Hindlimb muscle (tissue), 1 donor: ENCODE data around the gene LRRC7. TPM values are rescaled to one million over a fixed set of nuclear protein-coding genes. Genes with fewer than 3 reads are reported as not detected.
A peak's percentile ranks its signal among the peaks of the same experiment; 100 is the strongest.

ENCODE experiments used
- DNase-seq: peaks from one replicate; pipeline ENCODE4 v3.0.0-alpha.2; 2013
- polyA plus RNA-seq: library from polyadenylated mRNA; unstranded; fragments of 120-200 nt; gene quantifications from one replicate; pipeline ENCODE4 v1.2.1, GENCODE V29; 2013; ENCODE audit not compliant: insufficient read length

Gene LRRC7
- polyA plus RNA-seq, 1 donor, result 18.9 TPM

DNA sequence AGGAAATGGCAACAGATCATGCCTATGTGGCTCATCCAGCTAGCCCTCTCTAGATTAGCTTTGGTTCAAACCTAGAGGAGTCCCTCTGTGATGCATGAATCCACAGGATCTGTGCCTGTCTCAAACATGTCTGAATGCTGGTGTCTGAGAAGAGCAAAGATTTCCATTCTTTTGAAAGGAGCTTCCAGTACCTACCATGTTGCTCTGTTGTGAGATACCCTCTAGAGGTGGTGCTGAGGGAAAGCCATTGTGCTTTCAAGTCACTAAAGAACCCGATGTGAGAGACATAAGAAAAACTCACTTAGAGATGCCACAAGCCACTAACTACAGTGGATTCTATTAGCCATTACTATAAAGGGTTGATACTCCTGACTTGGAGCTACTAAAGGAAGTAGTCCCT is 534.1 kb downstream of the LRRC7 start:
- no peak for DNase-seq

DNA sequence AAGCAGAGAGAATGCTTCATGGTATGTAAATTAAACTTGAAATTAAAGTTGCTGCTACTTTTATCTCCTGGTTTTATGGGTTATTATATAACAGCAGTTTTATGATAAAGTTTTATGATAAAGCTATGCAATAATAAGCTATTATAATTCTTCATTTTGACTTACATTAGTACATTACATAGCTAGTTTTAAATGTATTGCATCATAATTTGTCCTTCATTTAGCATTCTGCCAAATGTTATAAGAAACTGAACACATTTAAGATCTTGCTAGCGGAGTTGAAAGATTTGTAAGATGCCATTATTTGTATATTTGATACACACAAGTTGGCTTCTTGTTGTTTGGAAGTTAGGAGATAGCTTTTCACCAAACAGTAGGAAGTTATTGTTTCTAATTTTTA is 536.0 kb downstream of the LRRC7 start:
- no peak for DNase-seq

DNA sequence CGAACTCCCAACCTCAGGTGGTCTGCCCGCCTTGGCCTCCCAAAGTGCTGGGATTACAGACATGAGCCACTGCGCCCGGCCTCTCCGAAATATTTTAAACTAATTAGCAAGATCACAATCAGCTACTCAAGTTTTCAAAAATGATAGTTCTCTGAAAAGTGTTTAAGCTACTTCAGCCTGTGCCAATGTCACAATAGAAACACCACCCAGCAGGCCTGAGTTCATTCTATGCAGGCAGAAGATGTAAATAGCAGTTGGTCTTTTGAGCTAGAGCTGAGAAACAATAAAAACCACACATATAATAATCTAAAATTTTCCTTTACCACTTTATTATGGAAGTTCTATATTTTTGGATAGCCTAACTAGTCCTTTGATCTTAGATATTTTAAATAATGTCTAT is 541.5 kb downstream of the LRRC7 start:
- DNase-seq, result no peak

DNA sequence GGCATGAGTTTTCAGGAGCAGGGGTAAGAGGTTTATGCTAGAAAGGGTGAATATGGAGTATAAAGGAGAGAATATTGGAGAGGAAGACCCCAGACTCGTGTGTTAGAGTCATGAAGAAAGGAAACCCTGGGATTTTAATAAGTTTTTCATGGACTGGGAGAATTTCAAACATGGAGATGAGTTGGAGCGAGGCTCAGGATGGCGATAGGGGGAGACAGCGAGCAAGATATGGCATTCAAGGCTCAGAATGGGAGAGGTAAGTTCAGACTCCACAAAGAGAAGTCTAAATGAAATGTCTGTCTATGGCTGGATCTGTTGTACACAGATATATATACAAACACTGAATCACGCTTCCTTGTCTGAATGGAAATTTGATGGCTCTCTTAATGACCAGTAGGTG is 545.1 kb downstream of the LRRC7 start:
- DNase-seq, result no peak

DNA sequence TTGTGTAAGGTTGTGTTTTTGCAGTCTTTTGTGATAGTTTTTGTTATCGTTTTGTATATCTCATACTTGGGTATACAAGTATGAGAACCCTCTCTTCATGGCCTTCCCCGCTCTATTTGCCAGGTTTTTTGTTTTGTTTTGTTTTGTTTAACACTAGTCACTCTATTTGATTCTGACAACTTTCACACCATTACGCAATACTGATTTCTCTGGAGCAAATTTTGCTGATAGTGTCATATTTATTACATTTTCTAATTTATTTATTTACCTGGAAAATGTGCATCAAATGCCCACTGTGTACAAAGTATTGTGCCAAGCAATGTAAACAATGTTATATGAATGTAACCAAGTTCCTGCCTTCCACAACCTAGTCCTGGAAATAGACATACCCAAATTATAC is 547.6 kb downstream of the LRRC7 start:
- no peak for DNase-seq

DNA sequence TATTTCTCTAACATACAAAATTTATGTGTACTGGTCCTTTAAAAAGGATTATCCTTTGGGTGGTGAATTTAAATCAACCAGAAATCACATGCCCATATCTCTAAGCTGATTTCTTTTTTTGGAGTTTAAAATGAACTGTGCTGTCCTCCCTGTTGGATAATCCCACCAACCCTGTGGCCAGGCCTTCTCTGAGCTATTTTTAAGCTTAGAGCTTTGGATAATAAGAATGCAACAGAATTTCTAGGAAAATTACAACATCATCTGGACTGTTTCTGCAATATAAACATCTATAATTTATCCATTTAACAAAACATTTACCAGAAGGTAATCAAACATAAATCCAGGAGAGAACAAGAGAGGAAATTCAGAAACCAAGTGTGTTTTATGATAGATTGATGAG is 549.3 kb downstream of the LRRC7 start:
- peak; percentile 19 for DNase-seq

DNA sequence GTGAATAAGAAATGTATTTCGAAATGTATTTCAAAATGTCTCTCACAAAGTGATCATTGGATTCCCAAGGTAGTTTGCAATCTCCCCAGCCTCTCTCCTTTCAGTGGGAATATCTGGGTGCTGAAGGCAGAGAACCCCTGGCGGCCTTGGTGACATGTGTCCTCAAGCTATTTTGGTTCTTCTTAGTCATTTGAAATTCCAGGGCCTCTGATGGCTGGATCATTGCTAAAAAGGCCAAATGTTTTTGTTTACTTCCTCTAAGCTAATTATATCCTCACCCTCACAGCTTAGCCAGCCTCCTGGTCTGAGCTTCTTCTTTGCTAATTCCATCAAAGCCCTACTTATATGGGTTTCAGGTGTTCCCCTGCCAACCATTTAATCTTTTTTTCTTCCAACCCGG is 566.4 kb downstream of the LRRC7 start:
- DNase-seq, result no peak

DNA sequence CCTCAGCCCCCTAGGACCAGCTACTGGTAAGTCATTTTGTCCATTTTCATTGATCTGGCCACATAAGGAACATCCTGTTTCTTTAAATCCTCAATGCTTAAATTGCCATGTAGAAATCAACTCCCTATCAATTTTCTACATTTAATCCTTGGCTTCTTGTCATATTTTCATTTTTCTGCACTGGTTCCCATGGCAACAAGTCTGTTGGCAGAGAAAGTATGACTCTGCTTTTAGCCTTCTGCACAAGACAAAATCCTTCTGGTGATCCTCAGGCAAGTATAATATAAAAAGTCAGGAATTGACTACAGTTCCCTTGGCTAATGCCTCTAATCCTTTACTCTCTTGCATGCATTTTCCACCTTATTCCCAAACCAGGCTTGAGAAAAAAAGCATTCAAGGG is 572.6 kb downstream of the LRRC7 start:
- DNase-seq, result peak; percentile 86

DNA sequence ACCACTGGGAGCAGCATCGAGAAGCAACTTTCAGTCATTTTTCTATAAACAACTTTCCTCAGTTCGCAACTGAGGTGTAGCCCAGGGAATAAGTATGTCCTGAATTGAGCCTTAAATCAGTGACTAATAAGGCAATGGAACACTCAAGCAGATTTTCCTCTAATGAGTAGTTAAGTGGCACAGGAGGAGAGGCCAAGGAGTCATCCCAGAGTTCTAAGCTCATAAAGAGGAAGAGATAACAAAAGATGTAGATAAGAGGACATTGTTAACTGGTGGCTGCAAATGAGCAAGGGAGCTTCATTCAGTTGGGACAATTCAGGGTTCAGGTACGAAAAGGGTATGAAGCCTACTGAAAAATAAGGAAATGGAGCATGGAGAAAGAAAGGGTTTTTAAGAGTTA is 573.2 kb downstream of the LRRC7 start:
- DNase-seq, result no peak

DNA sequence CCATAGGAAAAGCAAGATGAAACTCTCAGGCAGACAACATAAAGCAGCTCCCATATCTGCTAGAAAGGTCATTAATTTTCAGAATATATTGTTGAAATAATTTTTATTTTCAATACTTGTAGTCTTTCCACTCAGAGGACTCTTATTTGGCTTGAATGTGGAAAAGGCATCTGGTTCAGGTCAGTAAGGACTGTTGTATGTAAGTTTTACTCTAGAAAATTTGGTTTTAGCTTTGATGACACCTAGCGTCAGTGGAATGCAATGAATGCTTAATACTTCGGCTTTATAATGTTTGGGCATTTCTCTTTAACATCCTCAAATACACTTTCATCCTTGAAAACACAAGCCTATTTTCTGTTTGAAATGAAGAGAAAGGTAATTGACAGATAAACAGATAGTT is 574.4 kb downstream of the LRRC7 start:
- peak; percentile 56 for DNase-seq

DNA sequence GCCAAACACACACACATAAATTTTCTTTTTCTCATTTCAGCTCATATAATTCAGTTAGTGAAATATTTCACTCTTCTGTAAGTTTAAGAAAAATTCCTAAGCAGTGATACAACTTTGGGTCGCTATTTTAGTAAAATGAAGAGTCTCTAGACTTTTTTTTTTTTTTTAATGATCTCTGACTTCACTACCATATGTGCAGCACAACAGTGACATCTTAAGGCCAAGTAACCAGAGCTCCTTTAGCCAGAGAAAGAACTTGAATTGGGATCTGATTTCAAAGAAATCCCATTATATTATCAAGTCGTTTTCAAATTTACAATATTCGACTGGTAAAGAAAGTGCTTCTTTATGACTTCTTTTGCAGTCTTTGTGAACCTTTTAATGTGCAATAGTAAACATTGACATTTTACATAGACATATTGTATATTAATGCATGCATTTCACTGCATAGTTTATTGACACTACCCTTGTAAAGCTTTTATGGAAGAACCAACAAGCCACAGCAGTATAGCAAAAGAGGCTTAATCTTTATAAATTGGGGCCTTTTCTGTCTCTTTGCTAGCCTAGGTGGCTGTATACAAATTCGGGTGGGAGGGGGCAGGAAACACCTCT is 575.4 kb downstream of the LRRC7 start:
- DNase-seq, result peak; percentile 48

DNA sequence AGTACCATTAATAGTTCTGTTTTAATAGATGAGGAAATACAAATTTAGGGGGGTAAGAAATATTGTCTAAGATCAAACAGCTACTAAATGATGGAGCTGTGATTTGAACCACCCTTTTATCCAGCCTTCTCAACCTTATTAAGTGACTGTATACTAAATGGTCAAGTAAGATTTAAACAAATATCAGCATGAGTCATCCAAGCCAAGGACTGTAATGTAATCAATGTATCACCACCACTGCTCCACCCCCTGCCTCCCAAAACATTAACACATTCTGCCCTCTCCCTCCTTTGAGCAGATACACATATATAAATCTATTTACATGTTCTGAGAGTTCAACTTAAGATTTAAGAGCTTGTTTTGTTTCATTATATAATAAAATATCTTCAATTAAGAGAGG is 578.8 kb downstream of the LRRC7 start:
- DNase-seq, result no peak

DNA sequence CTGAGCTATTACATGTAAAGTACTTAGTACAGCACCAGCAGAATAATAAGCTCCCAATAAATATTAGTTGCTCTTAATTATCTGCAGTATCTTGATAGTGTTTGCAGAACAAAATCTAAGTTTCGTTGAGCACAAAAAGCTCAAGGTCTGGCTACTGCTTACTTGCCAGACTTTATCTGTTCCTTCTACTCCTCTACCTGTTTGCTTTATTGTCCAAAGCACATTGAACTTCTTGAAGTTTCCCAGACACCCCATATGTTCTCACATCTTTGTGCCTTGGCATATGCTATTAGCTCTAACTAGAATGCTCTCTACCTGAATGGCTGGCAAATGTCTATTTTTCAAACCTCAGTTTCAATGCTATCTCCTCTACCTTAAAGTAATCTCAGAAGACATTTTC is 582.7 kb downstream of the LRRC7 start:
- no peak for DNase-seq

DNA sequence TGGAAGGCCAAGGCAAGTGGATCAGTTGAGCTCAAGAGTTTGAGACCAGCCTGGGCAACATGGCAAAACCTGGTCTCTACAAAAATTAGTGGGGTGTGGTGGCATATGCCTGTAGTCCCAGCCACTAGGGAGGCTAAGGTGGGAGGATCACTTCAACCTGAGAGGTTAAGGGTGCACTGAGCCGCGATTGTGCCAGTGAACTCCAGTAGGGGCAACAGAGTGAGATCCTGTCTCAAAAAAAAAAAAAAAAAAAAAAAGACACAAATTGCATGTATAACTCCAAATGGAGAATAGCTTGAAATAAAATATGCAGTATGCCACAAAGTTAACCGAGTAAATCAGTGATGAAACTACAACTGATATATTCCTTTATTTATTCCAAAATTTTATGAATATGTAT is 586.0 kb downstream of the LRRC7 start:
- no peak for DNase-seq

DNA sequence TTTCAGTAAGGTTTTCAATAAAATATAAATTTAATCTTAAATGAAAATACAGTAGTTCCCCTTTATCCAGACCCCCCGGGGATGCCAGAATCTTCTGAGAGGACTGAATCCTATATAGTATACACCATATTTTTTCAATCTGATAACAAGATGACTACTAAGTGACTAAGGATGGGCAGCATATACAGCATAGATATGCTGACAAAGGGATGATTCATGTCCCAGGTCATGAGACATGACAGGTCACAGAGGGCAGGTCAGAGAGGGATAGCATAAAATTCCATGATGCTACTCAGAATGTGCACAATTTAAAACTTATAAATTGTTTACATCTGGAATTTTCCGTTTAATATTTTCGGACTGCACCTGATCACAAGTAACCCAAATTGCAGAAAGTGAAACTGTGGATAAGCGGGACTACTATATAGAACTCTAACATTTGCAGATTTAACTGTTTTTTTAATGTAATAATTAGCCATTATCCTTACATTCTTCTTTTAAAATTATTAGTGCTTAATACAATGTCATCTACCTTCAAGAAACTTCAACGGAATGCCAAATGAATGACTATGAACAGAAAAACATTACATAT is 588.9 kb downstream of the LRRC7 start:
- no peak for DNase-seq

DNA sequence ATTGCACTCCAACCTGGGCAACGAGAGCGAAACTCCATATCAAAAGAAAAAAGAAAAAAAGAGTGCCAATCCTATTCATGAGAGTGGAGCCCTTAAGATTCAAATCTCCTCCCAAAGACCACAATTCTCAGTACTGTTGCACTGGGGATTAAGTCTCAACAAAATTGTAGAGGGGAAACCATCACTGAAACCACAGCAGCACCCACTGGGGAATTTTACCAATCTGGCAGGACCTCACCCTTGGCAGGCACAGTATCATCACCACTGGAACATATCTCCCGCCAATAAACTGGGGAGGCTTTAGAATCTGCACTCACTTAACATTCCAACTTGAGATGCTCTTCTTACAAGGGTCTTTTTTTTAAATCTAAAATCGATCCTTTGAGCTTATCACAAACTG is 596.6 kb downstream of the LRRC7 start:
- no peak for DNase-seq

DNA sequence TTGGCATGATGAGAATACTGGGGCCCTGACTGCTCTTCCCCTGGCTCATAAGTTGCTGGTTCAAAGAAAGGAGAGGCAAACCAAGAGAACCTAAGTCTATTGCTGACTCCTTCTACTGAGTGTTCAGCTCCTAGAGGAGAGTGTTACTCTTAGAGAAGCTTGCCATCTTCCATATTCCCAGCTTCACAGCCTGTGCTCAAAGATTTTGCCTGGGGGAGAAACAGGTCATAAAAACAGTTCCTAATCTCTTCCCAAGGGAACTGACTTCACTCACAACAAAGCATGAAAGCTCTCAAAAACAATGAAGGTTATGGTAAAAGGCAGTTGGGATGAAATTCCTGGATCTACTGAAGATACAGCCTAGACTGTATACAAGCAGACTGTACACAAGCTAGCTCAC is 600.6 kb downstream of the LRRC7 start:
- no peak for DNase-seq

DNA sequence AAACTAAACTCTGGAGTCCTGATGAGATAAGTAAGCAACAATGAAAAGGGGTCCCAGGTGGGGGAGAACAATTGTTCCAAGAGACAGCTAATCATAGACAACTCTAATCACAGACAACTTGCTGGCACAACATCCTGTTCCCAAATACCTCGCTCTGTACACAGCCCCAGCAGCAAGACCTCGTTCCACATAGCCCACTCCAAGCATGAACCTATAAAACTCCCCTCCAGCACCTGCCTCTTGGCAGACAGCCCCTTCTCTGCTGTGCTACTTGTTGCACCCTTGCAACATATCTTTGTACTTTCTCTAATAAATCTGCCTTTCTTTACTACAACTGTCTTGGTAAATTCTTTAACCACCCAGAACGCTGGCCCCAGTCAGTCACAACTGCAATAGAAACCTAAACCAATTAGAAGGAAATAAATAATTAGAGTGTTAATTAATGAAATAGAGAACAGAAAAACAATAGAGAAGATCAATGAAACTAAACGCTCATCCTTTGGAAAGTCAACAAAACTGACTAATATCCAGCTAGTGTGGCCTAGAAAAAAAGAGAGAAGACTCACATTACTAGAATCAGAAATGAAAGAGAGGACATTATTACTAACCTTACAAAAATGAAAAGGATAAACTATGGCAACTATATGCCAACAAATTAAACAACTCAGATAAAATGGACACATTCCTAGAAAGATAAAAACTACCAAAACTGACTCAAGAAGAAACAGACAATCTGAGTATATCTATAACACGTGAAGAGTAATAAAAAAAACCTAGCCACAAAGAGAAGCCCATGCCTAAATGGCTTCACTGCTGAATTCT is 601.5 kb downstream of the LRRC7 start:
- DNase-seq, result no peak

DNA sequence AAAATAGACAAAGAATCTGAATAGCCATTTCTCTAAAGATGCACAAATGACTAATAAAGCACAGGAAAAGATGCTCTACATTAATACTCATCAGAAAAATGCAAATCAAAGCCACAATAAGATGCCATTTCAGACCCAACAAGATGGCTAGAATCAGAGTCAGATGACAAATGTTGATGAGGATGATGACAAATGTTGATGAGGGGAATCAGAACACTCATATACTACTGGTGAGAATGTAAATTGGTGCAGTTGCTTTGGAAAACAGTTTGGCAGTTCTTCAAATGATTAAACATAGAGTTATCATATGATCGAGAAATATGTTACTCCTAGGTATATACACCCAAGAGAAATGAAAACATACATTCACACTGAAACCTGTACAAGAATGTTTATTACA is 603.8 kb downstream of the LRRC7 start:
- DNase-seq, result no peak
